GM10847 (cell line): ENCODE results near the gene GPRIN1.

ENCODE experiments used
- POLR2A ChIP-seq: IDR thresholded peaks from 2 replicates; pipeline ENCODE4 v1.6.1; 2011; ENCODE audit not compliant: insufficient read length; ENCODE audit errors: extremely low read depth

The GPRIN1 gene

GRCh38 chr5:176616511-176616910, 6.6 kb upstream of the GPRIN1 start:
- TF ChIP-seq POLR2A: no peak

GRCh38 chr5:176614805-176615478, 5.0 kb upstream of the GPRIN1 start:
- no peak for TF ChIP-seq POLR2A

GRCh38 chr5:176612855-176613254, 2.9 kb upstream of the GPRIN1 start:
- TF ChIP-seq POLR2A: no peak

GRCh38 chr5:176612008-176612407, 2.1 kb upstream of the GPRIN1 start:
- TF ChIP-seq POLR2A: no peak

GRCh38 chr5:176611435-176611834, 1.5 kb upstream of the GPRIN1 start:
- no peak for TF ChIP-seq POLR2A

- TF ChIP-seq POLR2A: no peak
Observed at GRCh38 chr5:176610435-176610773, 448 bp upstream of the GPRIN1 start.

GRCh38 chr5:176608937-176609723, 826 bp downstream of the GPRIN1 start:
- no peak for TF ChIP-seq POLR2A

- no peak for TF ChIP-seq POLR2A
Observed at GRCh38 chr5:176608142-176608705, 1.7 kb downstream of the GPRIN1 start.

GRCh38 chr5:176606875-176607274, 3.1 kb downstream of the GPRIN1 start:
- no peak for TF ChIP-seq POLR2A

- TF ChIP-seq POLR2A: no peak
Observed at GRCh38 chr5:176606032-176606431, 3.9 kb downstream of the GPRIN1 start.

GRCh38 chr5:176603091-176603490, 6.9 kb downstream of the GPRIN1 start:
- no peak for TF ChIP-seq POLR2A

- TF ChIP-seq POLR2A: no peak
Observed at GRCh38 chr5:176601901-176602482, 8.0 kb downstream of the GPRIN1 start.

- TF ChIP-seq POLR2A: no peak
Observed at GRCh38 chr5:176597417-176598389, 12.3 kb downstream of the GPRIN1 start.

- no peak for TF ChIP-seq POLR2A
Observed at GRCh38 chr5:176596689-176597416, 13.1 kb downstream of the GPRIN1 start.
